ENCODE data around the gene DAGLA.

Gene DAGLA

DNA sequence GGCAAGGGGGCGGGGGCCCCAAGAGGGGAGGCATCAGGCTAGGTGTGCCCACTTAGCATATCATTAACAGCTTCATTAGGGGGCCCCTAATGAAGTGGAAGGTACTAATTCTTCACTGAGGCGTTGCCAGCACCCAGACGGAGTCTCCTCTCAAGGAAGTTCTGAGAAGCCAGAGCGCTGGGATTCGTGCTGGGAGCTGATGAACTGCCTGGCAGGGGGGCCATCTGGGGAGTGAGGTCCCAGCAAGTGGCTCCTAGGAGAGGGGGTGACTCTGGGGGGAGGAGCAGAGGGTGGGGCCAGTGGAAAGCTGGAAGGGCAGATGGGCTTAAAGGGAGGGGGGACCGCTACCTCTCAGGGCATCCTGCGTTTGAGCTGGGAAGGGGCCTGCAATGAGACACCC, 29.8 kb downstream of the DAGLA start:
- DNase-seq (ENCODE audit: low read depth) = no peak

DNA sequence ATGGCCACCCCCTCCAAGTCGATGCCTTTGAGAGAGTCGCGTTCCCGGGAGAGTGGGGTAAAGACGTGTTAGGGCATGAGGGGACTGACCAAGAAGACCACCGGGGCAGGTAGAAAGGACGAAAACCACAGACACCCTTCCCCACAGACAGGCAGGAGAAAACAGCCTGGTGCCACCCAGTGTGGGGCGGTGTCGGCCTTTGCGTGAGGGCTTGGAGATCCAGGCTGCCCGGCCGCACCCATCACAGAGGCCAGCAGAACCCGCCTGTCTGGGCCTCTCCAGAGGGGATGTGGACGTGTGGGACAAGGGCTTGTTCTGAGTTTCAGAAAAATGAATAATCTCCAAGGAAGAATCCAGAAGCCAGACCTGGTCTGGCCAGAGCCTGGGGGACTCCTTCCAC, 30.8 kb downstream of the DAGLA start:
- DNase-seq (ENCODE audit: low read depth) = no peak

DNA sequence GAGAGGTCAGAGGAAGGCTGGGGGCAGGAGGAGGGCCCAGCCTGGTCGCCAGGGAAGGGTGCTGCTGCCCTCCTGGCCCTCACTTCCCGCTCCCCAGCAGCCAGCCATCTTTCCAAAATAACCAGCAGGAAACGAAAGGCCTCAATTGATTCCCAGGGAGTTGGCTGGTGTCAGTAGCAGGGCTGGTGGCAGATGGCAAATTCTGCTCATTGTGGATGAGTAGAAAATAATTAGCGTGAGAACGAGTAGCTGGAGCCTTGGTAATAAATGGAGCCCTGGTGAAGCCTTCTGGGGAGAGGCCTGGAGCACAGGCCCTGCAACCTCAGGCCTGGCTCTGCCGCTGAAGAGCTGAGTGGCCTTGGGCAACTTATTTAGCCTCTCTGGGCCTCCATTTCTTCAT, 31.3 kb downstream of the DAGLA start:
- DNase-seq (ENCODE audit: low read depth) = no peak

DNA sequence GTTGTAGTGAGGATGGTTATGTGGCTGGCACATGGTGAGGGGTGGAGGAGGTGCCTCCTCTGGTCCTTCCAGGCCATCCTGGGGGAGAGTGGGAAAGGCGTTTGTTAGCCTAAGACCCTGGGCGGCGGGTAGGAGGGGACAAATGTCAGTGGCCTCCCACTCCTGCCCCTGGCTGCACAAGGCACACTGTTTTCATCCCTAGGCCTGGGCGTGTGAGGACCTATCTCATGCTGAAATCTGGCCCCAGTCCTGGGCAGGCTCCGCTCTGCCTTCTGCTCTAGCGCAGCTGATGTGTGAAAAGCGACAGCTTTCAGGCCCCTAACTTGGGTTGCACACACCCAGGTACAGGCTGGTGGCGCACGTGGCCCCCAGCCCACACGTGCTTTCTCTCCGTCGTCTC, 32.1 kb downstream of the DAGLA start:
- DNase-seq (ENCODE audit: low read depth) = no peak

DNA sequence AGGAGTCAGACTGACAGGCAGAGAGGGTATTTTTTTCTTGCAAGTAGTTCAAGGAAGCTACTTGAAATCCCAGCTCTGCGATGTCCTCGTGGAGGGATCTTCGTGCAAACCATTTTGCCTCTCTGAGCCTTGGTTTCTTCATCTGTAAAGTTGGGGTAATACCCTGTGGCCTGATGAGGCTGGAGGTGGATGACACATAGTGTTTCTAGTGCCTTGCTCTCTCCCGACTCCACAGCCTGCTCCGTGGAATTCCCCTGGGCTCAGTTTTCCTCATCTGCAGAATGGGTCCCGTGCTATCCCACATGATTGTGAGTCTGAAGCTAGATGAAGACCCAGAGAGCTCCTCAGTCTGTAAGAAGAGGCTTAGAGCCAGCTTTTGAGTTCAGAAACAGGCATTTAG, 32.7 kb downstream of the DAGLA start:
- DNase-seq (ENCODE audit: low read depth) = no peak

DNA sequence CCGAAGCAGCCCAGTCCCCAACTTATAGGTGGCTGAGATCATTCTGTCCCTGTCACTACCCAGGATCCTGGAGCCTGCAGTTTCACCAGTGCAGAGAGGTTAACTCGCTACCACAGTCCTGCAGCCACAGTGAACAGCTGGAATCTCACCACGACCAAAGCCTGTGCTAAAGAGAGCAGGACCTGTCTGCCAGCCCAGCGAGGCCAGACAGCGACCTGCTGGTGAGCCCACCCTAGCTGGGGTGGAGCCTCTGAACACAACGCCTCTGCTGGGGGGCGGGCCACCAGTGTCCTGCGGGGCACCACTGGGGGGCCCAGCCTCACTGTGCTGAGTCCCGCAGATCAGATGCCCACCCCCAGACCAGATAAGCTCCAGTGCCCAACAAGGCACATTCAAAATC, 33.3 kb downstream of the DAGLA start:
- DNase-seq (ENCODE audit: low read depth) = no peak

DNA sequence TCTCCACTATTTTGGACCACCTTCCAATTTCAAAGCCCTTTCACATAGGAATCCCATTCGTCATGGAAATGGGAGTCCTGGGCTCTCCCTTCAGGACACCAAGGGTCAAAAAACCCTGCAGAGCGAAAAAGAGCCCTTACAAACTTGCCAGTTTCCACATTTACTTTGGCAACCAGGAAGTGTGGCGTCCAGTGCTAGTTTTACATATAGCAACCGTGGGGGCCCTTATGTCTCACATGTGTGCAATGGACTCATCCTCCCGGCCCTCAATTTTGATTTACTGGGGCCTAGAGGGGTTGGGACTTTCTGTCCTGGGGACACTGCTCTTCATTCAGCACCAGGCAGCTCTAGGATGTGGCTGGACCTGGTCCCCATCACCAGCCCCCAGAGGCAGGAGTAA, 33.7 kb downstream of the DAGLA start:
- DNase-seq (ENCODE audit: low read depth) = no peak

DNA sequence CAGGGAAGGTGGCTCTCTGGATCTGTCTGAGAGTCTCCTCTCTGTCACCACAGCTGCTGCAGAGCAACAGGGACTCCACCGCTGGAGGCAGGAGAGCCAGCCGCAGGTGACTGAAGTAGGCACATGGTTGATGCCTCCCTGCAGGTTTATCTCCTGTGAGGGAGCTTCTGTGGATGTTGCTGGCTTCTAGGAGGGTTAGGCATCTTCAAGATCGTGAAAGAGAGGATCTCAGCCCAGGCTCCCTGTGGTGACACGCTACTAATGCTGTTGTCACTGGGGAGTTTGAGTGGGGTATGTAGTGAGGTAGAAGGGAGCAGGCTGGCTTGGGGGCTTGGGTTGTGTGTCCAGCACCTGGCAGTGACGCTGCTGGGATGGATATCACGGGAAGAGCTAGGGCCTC, 34.1 kb downstream of the DAGLA start:
- DNase-seq (ENCODE audit: low read depth) = no peak

DNA sequence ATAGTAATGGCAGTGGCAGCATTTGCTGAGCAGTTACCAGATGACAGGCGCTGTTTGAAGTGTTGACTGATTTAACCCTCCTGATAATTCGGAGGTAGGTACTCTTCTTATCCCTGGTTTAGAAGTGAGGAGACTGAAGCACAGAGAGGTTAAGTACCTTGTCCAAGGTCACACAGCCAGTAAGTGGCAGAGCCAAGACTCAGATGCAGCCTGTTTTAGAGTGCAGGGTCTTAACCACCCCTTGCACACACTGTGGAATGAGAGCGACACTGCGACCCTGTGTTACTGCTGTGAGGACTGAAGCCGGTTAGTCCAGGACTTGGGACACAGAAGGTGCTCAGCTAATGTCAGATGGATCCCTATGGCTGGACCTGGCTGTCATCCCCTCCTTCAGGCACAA, 34.7 kb downstream of the DAGLA start:
- DNase-seq (ENCODE audit: low read depth) = no peak

DNA sequence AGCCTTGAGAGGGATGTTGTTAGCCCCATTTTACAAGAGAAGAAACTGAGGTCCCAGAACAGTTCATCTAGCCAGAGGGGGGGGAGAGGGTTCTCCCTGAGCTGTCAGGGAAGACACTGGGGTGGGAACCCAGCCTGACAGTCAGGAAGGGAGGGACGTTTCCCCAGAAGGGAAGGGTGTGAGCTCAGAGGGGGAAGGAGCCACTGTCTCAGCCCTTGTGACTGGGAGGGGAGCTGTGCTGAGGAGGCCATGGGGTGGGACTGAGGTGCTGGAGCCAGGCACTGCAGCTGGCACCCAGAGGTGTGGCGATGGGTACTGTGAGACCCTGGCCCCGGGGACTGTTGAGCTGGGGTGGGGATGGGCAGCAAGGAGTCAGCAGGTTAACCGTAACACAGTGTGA, 35.7 kb downstream of the DAGLA start:
- DNase-seq (ENCODE audit: low read depth) = no peak

DNA sequence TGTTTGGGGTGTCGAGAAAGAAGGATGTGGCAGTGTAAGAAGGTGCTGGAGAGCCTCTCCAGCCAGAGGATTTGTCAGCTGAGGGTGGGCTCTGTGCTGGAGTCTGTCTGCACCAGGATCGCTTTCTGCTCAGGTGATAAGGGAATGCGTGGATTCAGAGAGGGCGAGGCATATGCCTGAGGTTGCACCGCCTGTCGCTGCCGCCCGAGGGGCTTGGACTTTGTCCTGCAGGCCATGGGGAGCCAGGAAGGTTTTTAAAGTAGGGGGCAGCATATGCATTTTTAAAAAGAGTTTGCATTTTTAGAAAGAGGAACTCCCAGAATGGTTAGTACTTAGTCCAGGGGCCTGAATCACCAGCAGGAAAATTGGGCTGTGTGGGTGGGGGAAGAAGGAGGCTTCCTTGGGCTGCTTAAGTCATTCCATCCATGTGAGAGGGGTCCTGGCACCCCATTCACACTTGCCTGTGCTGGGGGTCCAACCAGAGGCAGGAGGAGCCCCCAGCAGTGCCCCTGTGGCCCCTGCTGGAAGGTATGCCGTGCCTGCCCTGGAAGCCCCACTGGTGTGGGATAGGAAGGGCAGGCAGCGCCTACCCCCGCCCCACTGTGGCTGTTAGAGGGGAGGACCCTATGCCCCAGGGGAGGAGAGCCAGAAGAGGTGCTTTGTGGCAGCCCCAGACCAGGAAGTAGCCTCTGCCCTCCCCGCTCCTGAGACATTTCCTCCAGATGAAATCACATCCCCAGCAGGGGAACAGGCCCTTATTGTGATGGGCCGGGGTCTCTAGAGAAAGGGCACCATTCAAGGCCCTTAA, 36.5 kb downstream of the DAGLA start:
- no peak for DNase-seq (ENCODE audit: low read depth)

DNA sequence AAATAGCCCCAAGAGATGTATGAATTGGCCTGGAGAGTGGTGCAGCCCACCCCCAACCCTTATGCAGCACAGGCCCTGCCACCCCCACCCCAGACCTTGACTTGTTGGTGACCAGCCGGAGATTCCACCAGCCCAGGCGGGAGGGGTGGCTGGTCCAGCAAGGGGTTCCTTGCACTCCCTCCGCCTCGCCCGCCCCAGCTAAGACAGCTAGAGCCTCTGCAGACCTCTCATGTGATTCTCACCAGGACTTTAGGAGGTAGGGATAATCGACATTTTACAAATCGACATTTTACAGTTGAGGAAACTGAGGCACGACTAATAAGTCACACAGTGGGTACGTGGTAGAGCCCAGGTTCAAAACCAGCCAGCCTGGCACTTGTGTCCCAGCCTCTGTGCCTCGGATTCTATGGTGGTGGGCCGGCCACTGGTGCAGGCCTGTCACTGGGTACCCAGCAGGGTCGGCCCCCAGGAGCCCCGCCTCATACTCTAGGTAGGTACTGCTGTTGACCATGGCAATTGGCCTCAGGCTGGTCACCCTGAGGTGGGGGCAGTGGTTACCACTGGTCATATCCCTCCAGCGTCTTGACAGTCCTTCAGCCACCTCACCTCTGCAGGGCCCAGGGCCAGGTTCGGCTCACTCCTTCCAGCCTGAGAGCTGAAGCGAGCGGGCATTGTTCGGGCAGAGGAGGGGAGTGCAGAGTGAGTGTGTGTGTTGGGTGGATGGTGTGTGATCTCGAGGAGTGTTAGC, 37.3 kb downstream of the DAGLA start:
- DNase-seq (ENCODE audit: low read depth) = no peak

DNA sequence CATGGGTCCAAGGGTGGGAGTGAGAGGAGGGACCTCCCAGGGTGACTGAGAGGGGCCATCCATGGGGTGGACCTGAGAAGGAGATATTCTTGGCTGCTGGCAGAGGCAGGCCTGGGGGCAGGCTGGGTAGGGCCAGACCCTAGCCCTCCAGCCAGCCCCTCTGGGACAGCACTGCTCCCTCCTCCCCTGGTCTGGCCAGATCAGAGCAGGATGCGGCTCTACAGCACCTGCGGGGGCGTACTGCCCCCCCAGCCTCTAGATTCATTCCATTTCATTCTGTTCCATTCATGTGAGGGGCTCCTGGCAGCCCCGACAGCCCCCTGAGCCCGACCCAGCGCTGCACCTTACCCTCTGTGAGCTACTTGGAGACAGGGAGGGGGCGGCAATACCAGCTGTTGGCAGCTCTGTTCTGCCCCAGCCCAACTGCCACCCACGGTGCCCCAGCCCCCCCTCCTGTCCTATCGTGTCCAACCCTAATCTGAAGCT, 37.9 kb downstream of the DAGLA start:
- DNase-seq (ENCODE audit: low read depth) = no peak

DNA sequence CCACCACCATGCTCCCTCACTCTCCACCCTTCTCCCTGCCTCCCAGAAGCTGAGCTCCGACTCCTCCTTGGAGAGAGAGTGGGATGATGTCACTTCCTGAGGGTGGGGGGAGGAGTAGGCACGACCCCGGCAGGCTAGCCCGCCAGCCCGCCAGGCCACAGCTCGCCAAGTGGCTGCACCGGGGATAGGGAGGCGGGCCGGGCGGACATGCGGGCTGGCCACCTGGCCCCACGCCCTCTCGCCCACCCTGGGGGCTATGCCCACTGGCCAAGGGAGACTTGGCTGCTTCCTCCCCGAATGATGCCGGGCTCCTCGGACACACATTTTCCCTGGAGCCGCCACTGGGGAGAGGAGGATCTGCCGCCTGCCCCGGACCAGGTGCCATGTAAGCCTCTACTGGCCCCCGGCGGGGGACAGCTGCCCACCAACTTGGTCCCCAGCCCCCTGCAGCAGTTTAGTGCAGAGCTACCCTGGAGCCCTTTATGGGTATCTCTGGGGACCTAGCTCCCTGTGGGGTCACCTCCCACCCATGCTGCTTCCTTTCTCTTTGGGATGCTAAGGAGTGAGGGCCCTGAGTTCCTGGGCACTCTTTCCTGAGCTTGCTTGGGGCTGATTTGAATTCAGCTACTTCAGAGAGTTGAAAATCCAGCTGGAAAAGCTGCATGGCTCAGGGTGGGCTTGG, 38.6 kb downstream of the DAGLA start:
- DNase-seq (ENCODE audit: low read depth) = peak; percentile 27

DNA sequence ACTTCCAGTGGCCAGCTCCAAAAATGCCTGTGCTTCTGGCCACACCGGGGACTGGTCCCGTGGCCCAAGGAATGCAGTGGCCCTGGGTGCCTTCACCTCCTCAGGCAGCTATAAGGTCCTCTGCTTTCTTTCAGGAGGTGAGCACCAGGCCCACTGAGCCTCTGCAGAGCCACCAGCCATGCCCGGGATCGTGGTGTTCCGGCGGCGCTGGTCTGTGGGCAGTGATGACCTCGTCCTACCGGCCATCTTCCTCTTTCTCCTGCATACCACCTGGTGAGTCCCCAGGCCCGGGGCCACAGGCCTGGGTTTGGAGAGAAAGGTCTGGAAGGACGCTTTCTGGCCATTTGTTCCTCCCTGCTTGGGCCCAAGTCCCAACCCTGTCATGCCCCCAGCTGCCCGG, 39.8 kb downstream of the DAGLA start:
- DNase-seq (ENCODE audit: low read depth) = no peak

DNA sequence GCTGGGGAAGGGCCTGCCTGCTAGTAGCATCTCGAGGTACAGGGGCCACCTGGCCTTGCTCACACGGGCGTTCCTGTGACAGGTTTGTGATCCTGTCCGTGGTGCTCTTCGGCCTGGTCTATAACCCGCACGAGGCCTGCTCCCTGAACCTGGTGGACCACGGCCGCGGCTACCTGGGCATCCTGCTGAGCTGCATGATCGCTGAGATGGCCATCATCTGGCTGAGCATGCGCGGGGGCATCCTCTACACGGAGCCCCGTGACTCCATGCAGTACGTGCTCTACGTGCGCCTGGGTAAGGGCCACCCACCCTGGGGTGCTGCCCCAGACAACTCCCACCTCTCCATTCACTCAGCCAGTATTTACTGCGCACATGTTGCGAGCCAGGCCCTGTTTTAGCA, 40.4 kb downstream of the DAGLA start:
- no peak for DNase-seq (ENCODE audit: low read depth)

DNA sequence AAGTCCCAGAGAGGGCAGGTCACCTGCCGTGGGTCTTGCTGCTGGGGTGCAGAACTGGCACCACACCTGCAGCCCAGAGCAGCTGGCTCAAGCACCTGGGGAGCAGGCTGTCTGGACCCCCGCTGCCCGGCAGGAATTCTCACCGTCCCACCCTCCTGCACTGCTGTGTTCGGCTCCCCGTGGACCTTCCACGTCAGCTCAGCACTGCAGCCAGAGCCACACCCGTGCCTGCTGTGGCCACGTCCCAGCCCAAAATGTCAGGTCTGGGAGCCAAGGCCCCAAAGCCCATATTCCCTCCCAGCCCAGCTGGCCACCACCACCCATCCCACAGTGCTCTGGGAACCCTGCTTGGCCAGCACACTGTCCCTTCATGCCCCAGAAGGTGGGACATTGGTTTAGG, 44.2 kb downstream of the DAGLA start:
- no peak for DNase-seq (ENCODE audit: low read depth)

DNA sequence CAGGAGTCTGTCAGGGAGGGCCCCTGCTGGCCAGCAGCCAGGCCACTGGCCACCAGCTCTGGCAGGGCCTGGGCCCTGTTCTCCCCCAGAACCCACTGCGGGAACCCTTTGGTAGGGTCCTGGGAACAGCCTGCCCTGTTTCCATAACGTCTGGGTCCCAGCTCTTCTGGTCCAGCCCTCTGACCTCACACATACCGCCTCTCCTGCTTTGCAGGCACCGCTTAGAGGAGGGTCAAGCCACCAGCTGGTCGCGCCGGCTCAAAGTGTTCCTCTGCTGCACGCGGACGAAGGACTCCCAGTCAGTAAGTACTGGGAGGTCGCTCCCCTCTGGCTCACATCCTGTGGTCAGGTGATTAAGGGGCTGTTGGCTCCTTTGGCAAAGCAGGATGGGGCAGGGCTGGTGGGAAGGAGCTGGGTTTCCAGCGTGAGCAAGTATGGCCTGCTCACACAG, 45.6 kb downstream of the DAGLA start:
- no peak for DNase-seq (ENCODE audit: low read depth)

DNA sequence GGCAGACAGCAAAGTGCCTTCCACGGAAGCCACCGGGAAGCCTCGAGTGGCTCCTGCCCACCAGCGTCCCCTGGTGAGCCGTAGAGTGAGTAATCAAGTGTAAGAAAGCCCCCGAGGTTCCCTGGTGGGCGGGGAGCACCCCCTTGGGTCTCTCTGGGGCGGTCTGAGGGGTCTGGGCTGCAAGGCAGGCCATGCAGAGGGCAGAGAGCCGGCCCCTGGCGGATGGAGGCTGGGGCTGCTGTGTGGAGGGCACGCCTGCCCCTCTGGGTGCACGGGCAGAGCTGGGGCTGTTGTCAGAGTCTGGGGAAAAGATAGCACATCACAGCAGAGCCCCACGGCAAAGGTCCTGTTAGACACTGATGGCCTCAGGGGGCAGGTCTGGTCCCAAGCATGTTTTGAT, 46.6 kb downstream of the DAGLA start:
- DNase-seq (ENCODE audit: low read depth) = no peak

DNA sequence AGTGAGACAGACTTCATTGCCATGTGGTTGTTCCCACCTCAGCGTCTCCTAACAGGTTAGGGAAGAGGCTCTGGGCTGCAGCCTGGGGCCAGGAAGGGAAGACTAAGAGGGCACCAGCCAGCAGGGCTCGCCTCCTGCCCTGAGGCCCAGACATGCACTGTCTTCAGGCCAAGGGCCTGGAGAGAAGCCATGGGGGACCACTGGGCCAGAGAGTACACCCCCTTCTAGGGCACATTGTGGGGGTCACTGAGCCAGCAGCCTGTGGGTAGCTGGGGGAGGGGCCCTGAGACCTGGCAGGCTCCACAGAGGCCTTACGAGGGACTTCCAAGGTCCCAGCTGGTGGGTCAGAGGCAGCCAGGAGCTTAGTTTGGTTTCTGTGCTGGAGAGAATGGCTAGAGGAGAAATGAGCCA, 47.2 kb downstream of the DAGLA start:
- no peak for DNase-seq (ENCODE audit: low read depth)

DNA sequence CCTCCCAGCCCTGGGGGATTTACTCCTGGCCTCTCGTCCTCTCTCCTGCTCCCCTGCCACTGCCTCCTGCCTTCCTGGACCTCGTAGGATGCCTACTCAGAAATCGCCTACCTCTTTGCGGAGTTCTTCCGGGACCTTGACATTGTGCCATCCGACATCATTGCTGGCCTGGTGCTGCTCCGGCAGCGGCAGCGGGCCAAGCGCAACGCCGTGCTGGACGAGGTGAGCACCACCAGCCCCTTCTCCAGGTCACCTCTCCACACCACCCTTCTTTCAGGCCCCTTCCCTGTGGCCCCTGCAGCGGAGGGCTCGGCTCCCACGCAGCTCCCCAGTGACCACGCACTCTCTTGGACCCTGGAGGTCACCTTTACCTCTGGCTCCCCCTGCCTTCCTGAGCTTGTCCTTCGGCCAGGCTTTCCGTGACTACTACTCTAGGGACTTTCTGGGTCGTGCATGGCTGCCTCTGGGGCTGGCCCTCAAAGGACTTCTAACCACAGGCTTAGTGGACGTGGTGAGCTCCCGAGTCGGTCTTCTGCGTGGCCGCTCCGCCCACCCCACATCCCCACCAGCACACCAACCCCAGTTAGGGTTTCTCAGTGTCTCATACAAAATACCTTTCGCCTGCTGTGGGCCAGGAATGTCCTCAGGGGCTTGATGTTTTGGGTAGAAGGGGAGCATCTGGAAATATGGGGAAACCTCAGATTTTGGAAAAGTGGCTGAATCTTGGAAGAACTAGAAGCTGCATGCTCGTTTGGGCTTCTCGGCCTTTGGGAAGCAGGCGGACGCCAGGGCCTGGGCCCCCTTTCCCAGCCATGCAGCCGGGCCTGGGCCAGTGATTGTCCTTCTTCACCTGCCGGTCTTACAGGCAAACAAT, 48.1 kb downstream of the DAGLA start:
- DNase-seq (ENCODE audit: low read depth) = no peak

DNA sequence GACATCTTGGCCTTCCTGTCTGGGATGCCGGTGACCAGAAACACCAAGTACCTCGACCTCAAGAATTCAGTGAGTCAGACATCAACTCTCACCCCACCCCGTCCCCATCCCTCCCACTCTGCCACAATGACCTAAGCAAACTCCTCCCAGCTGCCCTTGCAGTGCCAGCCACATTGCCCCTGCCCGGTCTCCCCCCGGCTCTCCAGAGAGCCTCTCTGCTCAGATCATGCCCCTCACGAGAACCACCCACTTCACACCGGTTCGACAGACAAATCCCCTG, 48.7 kb downstream of the DAGLA start:
- DNase-seq (ENCODE audit: low read depth) = no peak

Data from fibroblast of the conjunctiva (primary cell).